HCT116 (cell line): ENCODE data around the gene TSPY10. TPM values are rescaled to one million over a fixed set of nuclear protein-coding genes. Genes with fewer than 3 reads are reported as not detected.

Experiments
- total RNA-seq: library from RNA; stranded (reverse); gene quantifications from one replicate; pipeline ENCODE4 v1.2.1, GENCODE V29; 2021; ENCODE audit not compliant: unreplicated experiment

The TSPY10 gene
- total RNA-seq, 1 experiment from 2014 or later, result not detected

Other genes starting within 250 kb of the TSPY10 start
- gene TSPY4, start 190.4 kb upstream of the TSPY10 start, total RNA-seq, result not detected
- not detected for gene TSPY8, start 170.1 kb upstream of the TSPY10 start, total RNA-seq
- gene TSPY3, start 129.5 kb upstream of the TSPY10 start, total RNA-seq, result not detected
- gene TSPY1, start 60.9 kb upstream of the TSPY10 start, total RNA-seq, result not detected
- not detected for gene TSPY9, start 40.6 kb upstream of the TSPY10 start, total RNA-seq